ENCODE results near the gene IL20RB. TPM values are rescaled to one million over a fixed set of nuclear protein-coding genes. Genes with fewer than 3 reads are reported as not detected.
A peak's percentile ranks its signal among the peaks of the same experiment; 100 is the strongest.

Gene IL20RB
- polyA plus RNA-seq (ENCODE audit: insufficient read length in 12 of 12), result 1 to 10 TPM in 5 of 12 donors, under 1 TPM in 5, not detected in 2; 0.70 to 1.3 (median 0.96) TPM
- long read RNA-seq, donor 1, result 0 reads
- long read RNA-seq, donor 2, result 0 reads
- long read RNA-seq, donor 3, result 0 reads
- long read RNA-seq, donor 4, result 0 reads
- long read RNA-seq, donor 5, result 0 reads
- long read RNA-seq, donor 6, result 0 reads
- long read RNA-seq, donor 7, result 0 reads
- long read RNA-seq, donor 8, partial matches to known transcripts, result 0 of 1 reads
- long read RNA-seq, donor 8, other reads (novel, unspliced or antisense), result 0 of 1 reads
- long read RNA-seq, donor 9, result 0 reads
- long read RNA-seq, donor 10, result 0 reads
- long read RNA-seq, donor 11, result 0 reads

GRCh38 chr3:136957751-136958288 lies at the start of gene IL20RB:
Gene IL20RB, plus strand, starts transcription at chr3:136957983. Its CDS starts 131 bp downstream, at chr3:136958114.
- no peak for DNase-seq

- no peak for DNase-seq
Measured at GRCh38 chr3:136908297-136908696, 49.5 kb upstream of the IL20RB start.

- DNase-seq, result no peak
Measured at GRCh38 chr3:136909187-136909586, 48.6 kb upstream of the IL20RB start.

GRCh38 chr3:136910697-136911096 lies 47.1 kb upstream of the IL20RB start:
- no peak for DNase-seq

GRCh38 chr3:136913168-136913567 lies 44.6 kb upstream of the IL20RB start:
- no peak for DNase-seq

- no peak for DNase-seq
Measured at GRCh38 chr3:136914739-136915138, 43.0 kb upstream of the IL20RB start.

GRCh38 chr3:136916223-136916622 lies 41.6 kb upstream of the IL20RB start:
- DNase-seq, result no peak

- no peak for DNase-seq
Measured at GRCh38 chr3:136919799-136920580, 37.8 kb upstream of the IL20RB start.

GRCh38 chr3:136920904-136921611 lies 36.7 kb upstream of the IL20RB start:
- no peak for DNase-seq

GRCh38 chr3:136925425-136926190 lies 32.2 kb upstream of the IL20RB start:
- no peak for DNase-seq

- DNase-seq, result no peak
Measured at GRCh38 chr3:136928240-136928639, 29.5 kb upstream of the IL20RB start.

GRCh38 chr3:136929977-136930670 lies 27.7 kb upstream of the IL20RB start:
- peak; percentile 57 for DNase-seq

- no peak for DNase-seq
Measured at GRCh38 chr3:136931606-136932005, 26.2 kb upstream of the IL20RB start.

GRCh38 chr3:136932523-136932922 lies 25.3 kb upstream of the IL20RB start:
- DNase-seq, result no peak

GRCh38 chr3:136932978-136933772 lies 24.6 kb upstream of the IL20RB start:
- no peak for DNase-seq

GRCh38 chr3:136937175-136937574 lies 20.6 kb upstream of the IL20RB start:
- DNase-seq, result no peak

- no peak for DNase-seq
Measured at GRCh38 chr3:136937851-136938250, 19.9 kb upstream of the IL20RB start.

GRCh38 chr3:136938334-136938733 lies 19.4 kb upstream of the IL20RB start:
- DNase-seq, result no peak

- no peak for DNase-seq
Measured at GRCh38 chr3:136939489-136939888, 18.3 kb upstream of the IL20RB start.

GRCh38 chr3:136942803-136943202 lies 15.0 kb upstream of the IL20RB start:
- DNase-seq, result no peak
